HUES48 (cell line): ENCODE results near the gene MPZL1.

Experiments used
- H3K27ac ChIP-seq: one replicate; pipeline ENCODE4 v1.7.0; 2013; ENCODE audit warnings: low read depth, low read length, inconsistent platforms
- H3K27me3 ChIP-seq: 2 replicates; pipeline ENCODE4 v1.6.1; 2013; ENCODE audit warnings: mild to moderate bottlenecking, low read length; ENCODE audit not compliant: control insufficient read depth, insufficient read depth
- H3K36me3 ChIP-seq: 2 replicates; pipeline ENCODE4 v1.6.1; 2013; ENCODE audit warnings: low read length; ENCODE audit not compliant: control insufficient read depth, insufficient read depth
- H3K4me1 ChIP-seq: 2 replicates; pipeline ENCODE4 v1.6.1; 2013; ENCODE audit warnings: mild to moderate bottlenecking, low read length; ENCODE audit not compliant: control insufficient read depth, insufficient read depth
- H3K4me3 ChIP-seq: 2 replicates; pipeline ENCODE4 v1.5.1; 2013; ENCODE audit warnings: mild to moderate bottlenecking, low read depth, low read length
- H3K9ac ChIP-seq: 2 replicates; pipeline ENCODE4 v1.6.1; 2013; ENCODE audit warnings: mild to moderate bottlenecking, low read depth, low read length, moderate library complexity
- H3K9me3 ChIP-seq: 2 replicates; pipeline ENCODE4 v1.6.1; 2013; ENCODE audit warnings: low read length; ENCODE audit not compliant: control insufficient read depth, insufficient read depth

The MPZL1 gene

DNA sequence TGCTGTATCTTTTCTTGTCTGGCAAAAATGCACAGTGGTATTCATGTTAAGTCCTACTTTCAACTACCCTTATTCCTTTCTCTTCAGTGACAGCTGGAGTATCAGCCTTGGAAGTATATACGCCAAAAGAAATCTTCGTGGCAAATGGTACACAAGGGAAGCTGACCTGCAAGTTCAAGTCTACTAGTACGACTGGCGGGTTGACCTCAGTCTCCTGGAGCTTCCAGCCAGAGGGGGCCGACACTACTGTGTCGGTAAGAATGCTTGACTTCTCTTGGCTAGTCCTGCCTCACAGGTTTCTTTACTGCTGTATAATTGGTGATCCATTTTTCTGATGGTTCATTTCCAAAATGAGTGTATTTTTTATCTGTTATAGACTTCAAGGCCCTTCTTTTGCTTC lies 43.7 kb downstream of the MPZL1 start:
- H3K27me3 ChIP-seq: peaks cover 19% of the 10 kb centered on the region
- H3K36me3 ChIP-seq: peaks cover 46% of the 10 kb centered on the region
- no peak overlapping the region for H3K4me3 ChIP-seq
- no peaks in the 10 kb centered on the region for H3K9me3 ChIP-seq
- no peak overlapping the region; the same call in 1 of the 2 replicates for H3K9ac ChIP-seq
- H3K4me1 ChIP-seq: peaks cover 3% of the 10 kb centered on the region; the same call in 1 of the 2 replicates
- no peak overlapping the region for H3K27ac ChIP-seq

DNA sequence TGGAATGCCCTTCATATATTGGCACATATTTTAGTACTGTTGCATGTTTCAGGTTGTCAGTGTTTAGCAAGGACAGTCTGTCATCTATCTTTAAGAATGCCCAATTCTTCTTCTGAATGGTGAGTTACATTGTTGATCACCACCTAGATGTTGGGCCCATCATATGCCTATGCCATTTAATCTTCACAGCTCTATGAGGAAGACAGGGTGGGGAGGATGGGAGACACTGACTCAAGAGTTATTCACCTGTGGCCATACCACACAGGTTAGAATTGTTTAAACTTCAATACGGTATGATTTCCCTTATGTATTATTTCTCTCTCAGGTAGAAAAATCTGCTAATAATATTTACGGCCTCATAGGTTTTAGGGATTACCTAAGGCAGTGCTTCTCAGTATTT lies 44.8 kb downstream of the MPZL1 start:
- no peak overlapping the region for H3K27ac ChIP-seq
- H3K36me3 ChIP-seq: peaks cover 49% of the 10 kb centered on the region
- H3K4me1 ChIP-seq: peaks cover 5% of the 10 kb centered on the region; the same call in 1 of the 2 replicates
- no peak overlapping the region for H3K4me3 ChIP-seq
- H3K27me3 ChIP-seq: peaks cover 19% of the 10 kb centered on the region
- H3K9me3 ChIP-seq: no peaks in the 10 kb centered on the region
- no peak overlapping the region for H3K9ac ChIP-seq

GRCh38 chr1:167767761-167768160 lies 46.0 kb downstream of the MPZL1 start:
- Histone ChIP-seq H3K27me3 (peaks cover 19% of the 10 kb centered on the region), H3K36me3 (peaks cover 59% of the 10 kb centered on the region), H3K9ac (no peak overlapping the region), H3K27ac (no peak overlapping the region), H3K4me1 (peaks cover 5% of the 10 kb centered on the region; the same call in 1 of the 2 replicates), H3K9me3 (no peaks in the 10 kb centered on the region), H3K4me3 (no peak overlapping the region)

- H3K36me3 ChIP-seq: peaks cover 82% of the 10 kb centered on the region
- H3K4me3 ChIP-seq: no peak overlapping the region
- H3K9me3 ChIP-seq: no peaks in the 10 kb centered on the region
- peaks cover 5% of the 10 kb centered on the region; the same call in 1 of the 2 replicates for H3K4me1 ChIP-seq
- peaks cover 19% of the 10 kb centered on the region for H3K27me3 ChIP-seq
- H3K9ac ChIP-seq: no peak overlapping the region
- H3K27ac ChIP-seq: no peak overlapping the region
These were observed 48.3 kb downstream of the MPZL1 start for GRCh38 chr1:167770127-167770526.

GRCh38 chr1:167772436-167772835 lies 50.7 kb downstream of the MPZL1 start:
- no peaks in the 10 kb centered on the region for H3K9me3 ChIP-seq
- peaks cover 5% of the 10 kb centered on the region; the same call in 1 of the 2 replicates for H3K4me1 ChIP-seq
- H3K36me3 ChIP-seq: peaks cover 85% of the 10 kb centered on the region
- no peak overlapping the region for H3K4me3 ChIP-seq
- H3K27me3 ChIP-seq: peaks cover 19% of the 10 kb centered on the region
- H3K27ac ChIP-seq: no peak overlapping the region
- H3K9ac ChIP-seq: no peak overlapping the region

GRCh38 chr1:167773516-167773915 lies 51.7 kb downstream of the MPZL1 start:
- Histone ChIP-seq H3K9me3 (no peaks in the 10 kb centered on the region), H3K4me1 (peaks cover 5% of the 10 kb centered on the region; the same call in 1 of the 2 replicates), H3K27me3 (peaks cover 15% of the 10 kb centered on the region), H3K36me3 (peaks cover 79% of the 10 kb centered on the region), H3K4me3 (no peak overlapping the region), H3K9ac (no peak overlapping the region), H3K27ac (no peak overlapping the region)

DNA sequence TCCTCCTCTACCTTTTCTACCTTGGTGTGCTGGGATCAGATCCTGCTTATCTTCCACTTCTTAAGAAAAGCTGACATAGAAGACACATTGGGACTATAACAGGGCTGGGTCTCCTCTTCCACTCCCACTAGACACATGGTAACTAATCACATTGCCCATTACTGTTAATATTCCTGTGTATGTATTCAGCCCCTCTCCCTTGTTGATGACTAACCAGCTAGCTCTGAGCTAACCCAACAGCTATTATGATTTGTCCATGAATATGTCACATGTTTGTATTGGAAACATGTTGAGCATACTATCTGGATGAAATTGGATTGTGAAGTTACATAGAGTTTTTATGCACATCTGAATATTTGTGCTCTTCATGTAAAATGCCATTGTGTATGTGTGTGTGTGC lies 52.9 kb downstream of the MPZL1 start:
- H3K9me3 ChIP-seq: no peaks in the 10 kb centered on the region
- no peak overlapping the region for H3K9ac ChIP-seq
- peaks cover 5% of the 10 kb centered on the region; the same call in 1 of the 2 replicates for H3K4me1 ChIP-seq
- peaks cover 3% of the 10 kb centered on the region; the same call in 1 of the 2 replicates for H3K27me3 ChIP-seq
- no peak overlapping the region for H3K4me3 ChIP-seq
- no peak overlapping the region for H3K27ac ChIP-seq
- H3K36me3 ChIP-seq: peaks cover 69% of the 10 kb centered on the region

- Histone ChIP-seq H3K4me3 (no peak overlapping the region), H3K9ac (no peak overlapping the region), H3K27ac (no peak overlapping the region), H3K27me3 (no peaks in the 10 kb centered on the region), H3K4me1 (peaks cover 5% of the 10 kb centered on the region; the same call in 1 of the 2 replicates), H3K36me3 (peaks cover 69% of the 10 kb centered on the region), H3K9me3 (no peaks in the 10 kb centered on the region)
These were observed 53.4 kb downstream of the MPZL1 start for GRCh38 chr1:167775178-167775577.

DNA sequence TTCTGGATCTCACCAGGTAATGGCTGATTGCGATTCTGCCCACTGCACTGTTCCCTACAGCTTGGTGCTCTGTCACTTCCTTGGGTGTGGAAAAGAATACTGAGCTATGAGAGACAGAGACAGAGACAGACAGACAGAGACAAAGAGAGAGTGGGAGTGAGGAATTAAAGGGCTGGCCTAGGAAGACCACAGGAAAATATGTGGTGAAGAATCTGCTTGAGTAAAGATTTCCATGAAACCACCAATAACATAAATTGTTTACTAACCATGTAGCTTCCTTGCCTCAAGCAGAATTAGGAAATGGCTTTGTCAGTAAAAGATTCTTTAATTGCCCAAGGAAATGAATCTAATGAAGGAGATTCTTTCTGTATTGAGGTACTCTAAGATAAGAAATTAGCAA lies 54.4 kb downstream of the MPZL1 start:
- H3K27me3 ChIP-seq: no peaks in the 10 kb centered on the region
- no peaks in the 10 kb centered on the region for H3K9me3 ChIP-seq
- H3K4me1 ChIP-seq: no peaks in the 10 kb centered on the region
- H3K9ac ChIP-seq: no peak overlapping the region
- no peak overlapping the region for H3K27ac ChIP-seq
- peaks cover 71% of the 10 kb centered on the region for H3K36me3 ChIP-seq
- no peak overlapping the region for H3K4me3 ChIP-seq

DNA sequence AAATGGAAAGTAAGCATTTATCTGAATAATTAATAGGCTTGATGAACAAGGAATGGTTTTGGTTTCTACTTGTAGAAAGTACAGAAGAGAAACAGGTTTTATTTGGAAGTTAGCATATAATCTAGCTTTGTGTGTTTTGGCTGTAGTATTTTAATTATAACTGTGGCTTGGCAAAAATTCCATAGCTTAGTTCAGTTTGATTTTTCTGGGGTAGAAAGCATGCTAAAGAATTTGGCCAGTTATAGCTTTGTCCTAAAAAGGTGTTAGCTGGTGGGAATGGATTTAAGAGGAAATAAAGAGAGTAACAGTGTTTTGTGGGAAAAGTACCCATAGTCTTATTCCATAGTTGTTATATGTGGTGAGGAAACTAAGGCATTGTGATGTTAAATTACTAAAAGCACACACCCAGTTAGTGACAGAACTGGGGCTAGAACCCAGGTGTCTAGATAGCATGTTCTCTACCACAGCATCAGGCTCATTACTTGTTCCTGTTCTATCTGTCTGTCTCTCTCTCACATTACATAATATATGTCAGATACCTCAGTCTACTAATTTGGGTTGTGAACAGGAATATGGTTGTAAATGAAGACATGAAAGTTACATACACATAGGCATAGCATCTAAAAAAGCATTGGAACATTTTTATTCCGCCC lies 55.0 kb downstream of the MPZL1 start:
- Histone ChIP-seq H3K36me3 (peaks cover 71% of the 10 kb centered on the region), H3K4me3 (no peak overlapping the region), H3K27me3 (no peaks in the 10 kb centered on the region)

DNA sequence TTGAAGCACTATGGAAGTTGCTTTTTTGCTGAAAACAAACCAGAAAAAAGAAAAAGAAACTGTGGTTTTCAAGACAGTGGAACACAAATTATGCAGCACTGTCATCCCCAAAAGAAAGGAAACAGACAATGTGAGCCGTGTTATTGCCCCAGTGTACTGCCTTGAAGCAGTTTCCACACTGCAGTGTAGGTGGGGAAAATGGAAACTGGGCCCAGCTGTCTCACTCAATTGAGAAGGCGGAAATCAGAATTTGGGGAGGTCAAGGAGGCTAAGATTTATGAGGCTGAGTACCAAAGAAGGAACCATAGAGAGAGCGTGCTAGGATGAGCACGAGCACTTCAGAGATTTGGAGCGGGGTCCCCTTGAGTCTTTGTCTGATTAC lies 55.5 kb downstream of the MPZL1 start:
- Histone ChIP-seq H3K27me3 (no peaks in the 10 kb centered on the region), H3K9me3 (no peaks in the 10 kb centered on the region), H3K36me3 (peaks cover 66% of the 10 kb centered on the region)

More for the DNA sequence above, 55.0 kb downstream of the MPZL1 start:
- Histone ChIP-seq H3K27ac (no peak overlapping the region), H3K9ac (no peak overlapping the region), H3K4me1 (no peaks in the 10 kb centered on the region), H3K9me3 (no peaks in the 10 kb centered on the region)

More for the DNA sequence above, 55.5 kb downstream of the MPZL1 start:
- H3K4me3 ChIP-seq: no peak overlapping the region
- no peak overlapping the region for H3K27ac ChIP-seq
- H3K4me1 ChIP-seq: no peaks in the 10 kb centered on the region
- H3K9ac ChIP-seq: no peak overlapping the region
